Neural cell (in vitro differentiated cells): ENCODE data around the gene FAM83F. TPM values are rescaled to one million over a fixed set of nuclear protein-coding genes. Genes with fewer than 3 reads are reported as not detected.

Experiments
- H2AFZ ChIP-seq: fragments of 200-600, 300-800 bp; sonication (generic), shearing (Covaris generic); 2 replicates; pipeline ENCODE4 v1.6.0; 2014; ENCODE audit warnings: low read depth, mild to moderate bottlenecking, antibody characterized with exemption, low read length, moderate library complexity
- H3F3A ChIP-seq: fragments of 200-600 bp; shearing (Covaris generic); 2 replicates; pipeline ENCODE4 v1.6.1; 2016; ENCODE audit warnings: mild to moderate bottlenecking, moderate library complexity, mixed read lengths, antibody characterized with exemption, low read length; ENCODE audit not compliant: insufficient read depth, poor library complexity, severe bottlenecking
- H3K27ac ChIP-seq: fragments of 200-600, 300-800 bp; sonication (generic), shearing (Covaris generic); 2 replicates; pipeline ENCODE4 v1.5.1; 2014; ENCODE audit warnings: mild to moderate bottlenecking, low read length, moderate library complexity
- H3K27me3 ChIP-seq: fragments of 300-800, 200-600 bp; sonication (generic), shearing (Covaris generic); 2 replicates; pipeline ENCODE4 v1.6.0; 2014; ENCODE audit warnings: mild to moderate bottlenecking, low read depth, low read length, moderate library complexity; ENCODE audit not compliant: insufficient read depth
- H3K36me3 ChIP-seq: fragments of 300-800, 200-600 bp; sonication (generic), shearing (Covaris generic); 2 replicates; pipeline ENCODE4 v1.5.1; 2014; ENCODE audit warnings: mild to moderate bottlenecking, antibody characterized with exemption, low read length, moderate library complexity; ENCODE audit not compliant: insufficient read depth
- H3K4me2 ChIP-seq: fragments of 300-800, 200-600 bp; sonication (generic), shearing (Covaris generic); 2 replicates; pipeline ENCODE4 v1.6.0; 2014; ENCODE audit warnings: mild to moderate bottlenecking, low read length
- H3K4me3 ChIP-seq: fragments of 300-800, 200-600 bp; sonication (generic), shearing (Covaris generic); 2 replicates; pipeline ENCODE4 v1.5.1; 2014; ENCODE audit warnings: mild to moderate bottlenecking, low read length, moderate library complexity
- H3K79me2 ChIP-seq: fragments of 200-600 bp; shearing (Covaris generic); replicated peaks from 2 replicates; pipeline ENCODE4 v1.6.0; 2014; ENCODE audit warnings: mild to moderate bottlenecking, low read length, moderate library complexity; ENCODE audit not compliant: insufficient read depth
- H3K9ac ChIP-seq: fragments of 300-800, 200-600 bp; sonication (generic), shearing (Covaris generic); 2 replicates; pipeline ENCODE4 v1.6.1; 2016; ENCODE audit warnings: mild to moderate bottlenecking, low read length, mixed read lengths
- H3K9me2 ChIP-seq: fragments of 200-600 bp; shearing (Covaris generic); 2 replicates; pipeline ENCODE4 v1.6.1; 2016; ENCODE audit warnings: mild to moderate bottlenecking, low read length, mixed read lengths; ENCODE audit not compliant: insufficient read depth
- H3K9me3 ChIP-seq: fragments of 200-600, 300-800 bp; sonication (generic), shearing (Covaris generic); 2 replicates; pipeline ENCODE4 v1.6.1; 2016; ENCODE audit warnings: mild to moderate bottlenecking, mixed run types, low read length, moderate library complexity, mixed read lengths
- H4K20me1 ChIP-seq: fragments of 200-600 bp; shearing (Covaris generic); 2 replicates; pipeline ENCODE4 v1.6.1; 2016; ENCODE audit warnings: mild to moderate bottlenecking, mixed run types; ENCODE audit not compliant: insufficient read depth
- CTCF ChIP-seq: fragments of 450-650 bp; IDR thresholded peaks from 2 replicates; pipeline ENCODE4 v1.5.1; 2014; ENCODE audit warnings: antibody characterized with exemption, mild to moderate bottlenecking, moderate library complexity; ENCODE audit not compliant: poor library complexity, severe bottlenecking
- EP300 ChIP-seq: fragments of 450-650 bp; conservative IDR thresholded peaks from 2 replicates; pipeline ENCODE4 v1.6.1; 2014; ENCODE audit warnings: antibody characterized with exemption, mild to moderate bottlenecking, moderate library complexity; ENCODE audit not compliant: poor library complexity, severe bottlenecking
- EZH2 ChIP-seq: fragments of 200-600, 300-800 bp; shearing (Covaris generic), sonication (generic); IDR thresholded peaks from 2 replicates; pipeline ENCODE4 v1.6.1; 2014; ENCODE audit warnings: antibody characterized with exemption, low read length, borderline replicate concordance, mild to moderate bottlenecking; ENCODE audit not compliant: insufficient read depth, poor library complexity, severe bottlenecking
- MXI1 ChIP-seq: fragments of 450-650 bp; conservative IDR thresholded peaks from 2 replicates; pipeline ENCODE4 v1.6.1; 2014; ENCODE audit warnings: antibody characterized with exemption, mild to moderate bottlenecking; ENCODE audit not compliant: poor library complexity, severe bottlenecking
- POLR2AphosphoS5 ChIP-seq: IDR thresholded peaks from 2 replicates; pipeline ENCODE4 v1.6.1; 2012
- RAD21 ChIP-seq: fragments of 450-650 bp; conservative IDR thresholded peaks from 2 replicates; pipeline ENCODE4 v1.6.1; 2014; ENCODE audit warnings: antibody characterized with exemption, mild to moderate bottlenecking, moderate library complexity
- SMC3 ChIP-seq: fragments of 450-650 bp; conservative IDR thresholded peaks from 2 replicates; pipeline ENCODE4 v1.6.1; 2014; ENCODE audit warnings: antibody characterized with exemption, mild to moderate bottlenecking, moderate library complexity; ENCODE audit not compliant: poor library complexity
- TAF1 ChIP-seq: IDR thresholded peaks from 2 replicates; pipeline ENCODE4 v1.6.1; 2012; ENCODE audit warnings: low read depth
- polyA plus RNA-seq: library from polyadenylated mRNA; depleted of rRNA; stranded (reverse); fragments of >200 nt; gene quantifications from 2 replicates; pipeline ENCODE4 v1.2.3, GENCODE V29; 2014
- TF ChIP-seq, protein P1 (sequence below): IDR thresholded peaks from 2 replicates; pipeline ENCODE4 v1.6.1; 2012; ENCODE audit warnings: borderline replicate concordance

FAM83F gene
- polyA plus RNA-seq, 1 donor from 2014 or later: 0.42 TPM

GRCh38 chr22:40070701-40071100 lies 75.9 kb downstream of the FAM83F start (continued):
- TF ChIP-seq SMC3: no peak

DNA sequence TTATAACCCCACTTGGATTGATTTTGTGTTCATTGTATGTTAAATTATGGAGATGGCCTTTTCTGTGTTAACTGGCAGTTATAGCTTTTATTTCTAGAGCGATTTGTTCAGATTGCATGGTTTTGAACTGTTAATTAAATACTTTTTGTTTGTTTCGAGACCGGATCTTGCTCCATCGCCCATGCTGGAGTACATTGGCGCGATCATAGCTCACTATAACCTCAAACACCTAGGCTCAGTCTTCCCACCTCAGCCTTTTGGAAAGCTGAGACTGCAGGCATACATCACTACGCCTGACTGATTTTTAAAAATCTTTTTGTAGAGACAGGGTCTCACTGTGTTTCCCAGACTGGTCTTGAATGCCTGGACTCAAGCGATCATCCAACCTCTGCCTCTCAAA lies 77.0 kb downstream of the FAM83F start:
- Histone ChIP-seq H3K4me3 (no peak overlapping the region), H3K9me3 (no peaks in the 10 kb centered on the region), H3K36me3 (no peaks in the 10 kb centered on the region), H2AFZ (no peak overlapping the region), H3F3A (no peaks in the 10 kb centered on the region), H3K4me2 (no peak overlapping the region), H3K27ac (no peak overlapping the region), H4K20me1 (no peaks in the 10 kb centered on the region), H3K79me2 (peaks cover 3% of the 10 kb centered on the region), H3K9ac (no peak overlapping the region), H3K9me2 (no peaks in the 10 kb centered on the region), H3K27me3 (no peaks in the 10 kb centered on the region)
- no peak for TF ChIP-seq CTCF
- TF ChIP-seq RAD21: no peak
- TF ChIP-seq, protein P1, sequence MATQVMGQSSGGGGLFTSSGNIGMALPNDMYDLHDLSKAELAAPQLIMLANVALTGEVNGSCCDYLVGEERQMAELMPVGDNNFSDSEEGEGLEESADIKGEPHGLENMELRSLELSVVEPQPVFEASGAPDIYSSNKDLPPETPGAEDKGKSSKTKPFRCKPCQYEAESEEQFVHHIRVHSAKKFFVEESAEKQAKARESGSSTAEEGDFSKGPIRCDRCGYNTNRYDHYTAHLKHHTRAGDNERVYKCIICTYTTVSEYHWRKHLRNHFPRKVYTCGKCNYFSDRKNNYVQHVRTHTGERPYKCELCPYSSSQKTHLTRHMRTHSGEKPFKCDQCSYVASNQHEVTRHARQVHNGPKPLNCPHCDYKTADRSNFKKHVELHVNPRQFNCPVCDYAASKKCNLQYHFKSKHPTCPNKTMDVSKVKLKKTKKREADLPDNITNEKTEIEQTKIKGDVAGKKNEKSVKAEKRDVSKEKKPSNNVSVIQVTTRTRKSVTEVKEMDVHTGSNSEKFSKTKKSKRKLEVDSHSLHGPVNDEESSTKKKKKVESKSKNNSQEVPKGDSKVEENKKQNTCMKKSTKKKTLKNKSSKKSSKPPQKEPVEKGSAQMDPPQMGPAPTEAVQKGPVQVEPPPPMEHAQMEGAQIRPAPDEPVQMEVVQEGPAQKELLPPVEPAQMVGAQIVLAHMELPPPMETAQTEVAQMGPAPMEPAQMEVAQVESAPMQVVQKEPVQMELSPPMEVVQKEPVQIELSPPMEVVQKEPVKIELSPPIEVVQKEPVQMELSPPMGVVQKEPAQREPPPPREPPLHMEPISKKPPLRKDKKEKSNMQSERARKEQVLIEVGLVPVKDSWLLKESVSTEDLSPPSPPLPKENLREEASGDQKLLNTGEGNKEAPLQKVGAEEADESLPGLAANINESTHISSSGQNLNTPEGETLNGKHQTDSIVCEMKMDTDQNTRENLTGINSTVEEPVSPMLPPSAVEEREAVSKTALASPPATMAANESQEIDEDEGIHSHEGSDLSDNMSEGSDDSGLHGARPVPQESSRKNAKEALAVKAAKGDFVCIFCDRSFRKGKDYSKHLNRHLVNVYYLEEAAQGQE: no peak
- TF ChIP-seq POLR2AphosphoS5: no peak
- no peak for TF ChIP-seq MXI1
- no peak for TF ChIP-seq TAF1
- no peak for TF ChIP-seq SMC3
- TF ChIP-seq EP300: no peak
- no peak for TF ChIP-seq EZH2

- H3K4me2 ChIP-seq: no peak overlapping the region
Measured at GRCh38 chr22:40076702-40077645, 82.2 kb downstream of the FAM83F start.

More at GRCh38 chr22:40076702-40077645, 82.2 kb downstream of the FAM83F start:
- Histone ChIP-seq H3K27ac (no peak overlapping the region), H3K27me3 (no peaks in the 10 kb centered on the region), H4K20me1 (no peaks in the 10 kb centered on the region), H3K9me3 (no peaks in the 10 kb centered on the region), H2AFZ (no peak overlapping the region), H3K79me2 (no peaks in the 10 kb centered on the region), H3F3A (no peaks in the 10 kb centered on the region), H3K9me2 (no peaks in the 10 kb centered on the region), H3K36me3 (no peaks in the 10 kb centered on the region), H3K4me3 (no peak overlapping the region), H3K9ac (no peak overlapping the region)
- TF ChIP-seq TAF1 (no peak), POLR2AphosphoS5 (no peak), EP300 (no peak), RAD21 (no peak), SMC3 (no peak), EZH2 (no peak), CTCF (no peak)
- TF ChIP-seq, protein P1: no peak
